HG02763 (cell line): ENCODE measurements around the gene PIP5K1B.
"Not testable (repeated sequence)": the region's sequence is repeated elsewhere in the genome, so short reads cannot be mapped to it uniquely, and the experiment has no call there.

Experiments used
- ATAC-seq: cut with Tn5 transposase; IDR thresholded peaks from one replicate; pipeline ENCODE4 v1.9.1; 2021; ENCODE audit warnings: mild to moderate bottlenecking, moderate library complexity; ENCODE audit not compliant: unreplicated experiment

Gene PIP5K1B, protein sequence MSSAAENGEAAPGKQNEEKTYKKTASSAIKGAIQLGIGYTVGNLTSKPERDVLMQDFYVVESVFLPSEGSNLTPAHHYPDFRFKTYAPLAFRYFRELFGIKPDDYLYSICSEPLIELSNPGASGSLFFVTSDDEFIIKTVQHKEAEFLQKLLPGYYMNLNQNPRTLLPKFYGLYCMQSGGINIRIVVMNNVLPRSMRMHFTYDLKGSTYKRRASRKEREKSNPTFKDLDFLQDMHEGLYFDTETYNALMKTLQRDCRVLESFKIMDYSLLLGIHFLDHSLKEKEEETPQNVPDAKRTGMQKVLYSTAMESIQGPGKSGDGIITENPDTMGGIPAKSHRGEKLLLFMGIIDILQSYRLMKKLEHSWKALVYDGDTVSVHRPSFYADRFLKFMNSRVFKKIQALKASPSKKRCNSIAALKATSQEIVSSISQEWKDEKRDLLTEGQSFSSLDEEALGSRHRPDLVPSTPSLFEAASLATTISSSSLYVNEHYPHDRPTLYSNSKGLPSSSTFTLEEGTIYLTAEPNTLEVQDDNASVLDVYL

DNA sequence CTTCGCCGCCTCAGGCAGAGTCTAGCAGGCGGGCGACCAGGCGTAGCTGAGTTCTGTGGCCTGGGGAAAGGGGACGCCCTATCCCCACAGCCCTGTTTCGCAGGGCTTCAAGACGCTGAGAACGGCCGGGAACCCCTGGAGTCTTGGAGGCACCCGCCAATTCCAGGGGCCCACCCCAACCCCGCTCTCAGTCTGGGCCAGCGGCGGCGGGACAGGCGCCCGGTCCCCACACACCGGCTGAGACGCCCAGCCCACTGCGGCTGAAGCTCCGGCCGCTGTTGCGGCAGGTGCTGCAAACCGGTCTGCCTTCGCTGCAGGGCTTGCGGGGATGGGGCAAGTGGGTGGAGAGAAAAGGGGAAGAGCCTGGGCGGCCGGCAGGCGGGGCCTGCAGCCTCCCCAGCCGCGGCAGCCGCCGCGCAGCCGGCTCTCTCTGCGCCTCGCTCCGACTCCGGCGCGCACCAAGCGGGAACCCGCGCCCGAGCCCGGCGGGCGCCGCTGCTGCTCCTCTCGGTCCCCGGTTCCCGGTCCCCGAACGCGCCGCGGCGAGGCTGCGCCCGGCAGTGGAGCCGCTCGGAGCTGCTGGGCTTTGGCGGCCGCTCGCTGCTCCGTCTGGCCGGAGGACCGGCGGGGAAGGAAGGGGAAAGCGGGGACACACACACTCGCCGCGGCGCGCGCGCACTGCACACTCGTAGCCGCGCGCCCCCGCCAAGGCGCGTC lies at the start of gene PIP5K1B:
TSS of gene PIP5K1B (plus strand) at position 427 of the 717 bp plus-strand sequence. CDS start 117,375 bp downstream, outside the sequence.
- ATAC-seq: peak; percentile 72

DNA sequence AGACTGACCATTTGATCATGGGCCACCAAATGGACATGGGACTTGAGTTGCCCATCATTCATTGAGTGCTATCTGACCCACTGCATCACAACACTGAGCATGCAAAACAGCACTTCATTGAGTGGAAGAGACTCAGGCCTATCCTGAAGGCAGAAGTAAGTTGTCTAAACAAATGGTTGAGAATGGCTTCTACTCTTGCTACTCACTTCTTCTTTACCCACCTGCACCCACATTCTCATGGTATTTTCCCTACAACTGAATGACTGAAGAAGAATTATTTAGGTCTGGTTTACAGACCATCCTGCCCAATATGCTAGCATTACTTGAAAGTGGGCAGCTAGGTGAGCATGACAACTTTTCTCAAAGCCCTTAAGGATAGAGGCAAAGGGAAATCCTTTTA lies 41.0 kb upstream of the PIP5K1B start:
- ATAC-seq: no peak

DNA sequence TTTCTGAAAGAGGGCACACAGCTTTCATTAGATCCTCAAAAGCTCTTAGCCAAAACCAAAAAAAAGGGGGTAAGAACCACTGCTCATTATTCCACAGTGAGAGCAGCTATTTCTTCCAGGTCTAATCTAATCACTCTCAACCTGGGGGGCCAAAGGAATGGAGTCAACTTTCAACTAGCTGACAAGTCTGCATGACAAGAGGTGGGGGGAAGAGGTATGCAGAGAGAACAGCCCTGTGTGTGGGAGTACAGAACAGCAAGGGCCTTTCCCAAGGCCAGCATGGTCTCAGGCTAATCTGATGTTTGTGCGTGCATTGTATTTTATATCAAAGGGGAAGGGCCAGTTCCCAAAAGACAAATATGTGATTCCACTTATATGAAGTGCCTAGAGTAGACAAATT lies 36.9 kb upstream of the PIP5K1B start:
- ATAC-seq: no peak

DNA sequence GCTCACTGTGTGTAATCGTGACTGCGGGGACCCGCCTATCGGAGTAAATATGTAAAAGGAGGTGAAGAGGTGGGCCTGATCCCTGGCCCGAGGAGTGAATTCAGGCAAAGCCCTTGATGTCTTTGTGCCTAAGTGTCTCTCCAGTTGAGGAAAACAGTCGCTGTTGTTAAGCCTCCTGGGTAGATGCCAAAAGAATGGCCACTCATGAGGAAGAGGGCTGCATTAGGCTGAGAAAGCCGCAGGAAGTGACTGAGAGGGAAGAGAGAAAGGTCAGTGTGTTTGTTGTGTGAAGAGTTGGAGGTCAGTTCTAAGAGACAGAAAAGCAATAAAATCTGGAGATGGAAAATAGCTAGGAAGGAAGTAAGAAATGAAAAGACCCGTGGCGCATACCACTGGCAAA lies 35.8 kb upstream of the PIP5K1B start:
- ATAC-seq: no peak

DNA sequence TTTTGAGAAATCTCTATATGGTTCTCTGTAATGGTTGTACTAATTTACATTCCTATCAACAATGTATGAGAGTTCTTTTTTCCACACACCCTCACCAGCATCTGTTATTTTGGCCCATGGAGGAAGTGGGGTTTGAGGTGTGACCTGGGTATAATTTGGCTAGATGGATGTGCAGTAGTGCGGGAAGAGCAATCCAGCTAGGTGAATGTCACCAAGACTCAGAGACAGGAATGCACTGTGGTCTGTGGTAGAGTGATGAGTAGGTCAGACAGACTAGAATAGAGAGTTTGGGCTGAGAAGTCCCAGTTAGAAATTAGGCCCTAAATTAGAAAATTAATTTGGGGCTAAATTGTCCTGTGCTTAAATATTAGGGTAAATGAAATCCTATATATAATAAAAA lies 32.8 kb upstream of the PIP5K1B start:
- ATAC-seq: peak; percentile 53

DNA sequence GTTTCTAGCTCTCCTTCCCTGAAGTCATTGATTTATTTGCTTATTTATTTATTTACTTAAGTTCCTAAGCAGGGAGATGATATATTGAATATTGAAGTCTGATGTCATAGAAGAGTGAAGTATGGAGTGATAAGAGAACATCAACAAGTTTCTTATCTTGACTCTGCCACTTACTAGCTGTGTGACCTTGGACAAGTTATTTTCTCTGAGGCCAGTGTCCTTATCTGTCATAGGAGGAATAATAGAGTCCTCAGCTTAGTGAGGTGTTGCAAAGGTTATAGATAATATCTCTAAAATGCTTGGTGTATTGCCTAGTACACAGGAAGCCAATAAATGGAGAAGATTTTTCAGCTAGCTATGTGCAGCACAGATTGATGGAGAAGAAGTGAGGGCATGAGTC lies 32.4 kb upstream of the PIP5K1B start:
- ATAC-seq: no peak

DNA sequence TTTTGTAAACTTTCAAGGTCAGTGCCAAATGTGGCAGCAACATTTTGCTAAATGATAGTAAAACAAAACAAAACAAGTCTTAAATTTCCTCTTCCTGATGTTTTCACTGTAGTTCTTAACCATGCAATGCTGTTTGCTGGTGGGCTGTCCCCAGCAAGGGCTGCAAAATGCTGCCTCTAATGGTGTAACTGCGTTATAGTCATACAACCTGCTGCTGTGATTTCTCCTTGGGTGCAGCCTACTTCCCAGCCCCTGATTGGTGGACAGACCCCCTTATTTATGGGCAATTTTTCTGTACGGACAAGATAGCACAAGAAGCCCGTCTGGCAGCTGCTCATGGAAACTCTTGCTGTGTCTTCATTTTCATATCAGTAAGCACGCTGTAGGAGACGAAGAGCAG lies 26.6 kb upstream of the PIP5K1B start:
- no peak for ATAC-seq

DNA sequence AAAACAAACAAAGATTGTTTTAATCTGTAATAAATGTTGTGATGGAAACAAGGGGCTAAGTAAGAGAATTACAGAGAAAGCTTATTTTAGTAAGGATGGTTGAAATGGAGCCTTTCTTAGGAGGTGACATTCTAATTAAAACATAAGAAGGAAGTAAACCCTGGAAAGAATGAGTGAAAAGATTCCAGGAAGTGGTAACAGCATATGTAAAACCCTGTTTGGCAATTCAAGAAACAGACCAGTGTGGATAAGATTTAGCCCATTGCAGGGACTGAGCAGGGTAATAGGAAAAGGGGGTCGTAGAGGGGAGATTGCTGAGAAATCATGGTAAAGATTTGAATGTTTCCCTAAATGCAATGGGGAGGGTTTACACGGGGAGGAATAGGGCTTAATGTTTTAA lies 21.6 kb upstream of the PIP5K1B start:
- ATAC-seq: no peak

DNA sequence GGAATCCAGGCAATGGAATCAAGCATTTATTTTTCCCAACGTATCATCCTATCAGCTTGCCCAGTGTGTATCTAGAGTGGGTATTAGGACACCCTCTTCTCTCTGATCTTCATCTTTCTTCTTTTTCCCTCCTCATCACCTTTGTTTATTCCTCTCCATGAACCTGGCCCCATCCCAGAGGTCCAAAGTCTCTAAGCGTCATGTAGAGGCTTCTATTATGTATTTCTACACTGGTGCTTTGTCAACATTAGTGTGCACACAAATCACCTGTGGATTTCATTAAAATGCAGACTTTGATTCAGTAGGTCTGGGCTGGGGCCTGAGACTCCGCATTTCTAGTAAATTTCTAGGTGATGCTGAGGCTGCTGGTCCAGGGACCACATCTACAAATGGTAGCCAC lies 19.8 kb upstream of the PIP5K1B start:
- no peak for ATAC-seq

DNA sequence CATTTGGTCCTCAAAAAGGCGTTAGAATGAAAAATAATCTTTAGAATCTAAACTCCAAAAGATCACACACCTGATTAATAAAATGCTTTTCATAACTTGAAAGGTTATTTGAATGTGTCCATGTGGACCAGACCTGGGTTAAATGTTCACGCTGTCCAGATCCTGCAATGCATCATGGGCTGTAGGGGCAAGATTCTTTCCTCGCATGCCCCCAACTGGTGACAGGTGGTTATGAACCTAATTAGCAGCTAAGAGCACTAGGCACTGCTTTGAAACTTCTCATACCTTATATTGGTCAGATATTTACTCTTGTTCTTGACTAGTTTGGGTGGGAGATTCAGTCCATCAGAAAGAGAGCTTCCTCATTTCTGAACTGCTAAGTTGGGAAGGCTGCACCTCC lies 19.3 kb upstream of the PIP5K1B start:
- ATAC-seq: no peak

DNA sequence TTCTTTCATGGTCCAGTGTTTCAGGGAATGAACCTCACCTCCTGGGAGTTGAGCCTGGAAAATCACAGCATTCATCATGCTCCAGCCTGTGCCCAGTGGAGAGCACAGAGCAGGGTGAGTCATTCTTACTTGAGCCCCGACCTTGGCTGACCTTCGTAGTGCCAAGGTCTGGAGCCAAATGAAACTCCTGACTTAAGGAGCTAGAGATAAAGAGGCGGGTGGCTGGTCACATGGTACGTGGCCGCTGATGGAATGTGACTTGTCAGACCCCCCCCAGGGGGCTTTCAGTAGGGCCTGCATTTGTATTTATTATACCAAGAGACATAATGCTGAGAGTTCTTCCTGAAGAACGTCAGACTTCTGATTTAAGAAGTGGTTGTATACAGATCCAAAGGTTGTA lies 15.0 kb upstream of the PIP5K1B start:
- ATAC-seq: no peak

DNA sequence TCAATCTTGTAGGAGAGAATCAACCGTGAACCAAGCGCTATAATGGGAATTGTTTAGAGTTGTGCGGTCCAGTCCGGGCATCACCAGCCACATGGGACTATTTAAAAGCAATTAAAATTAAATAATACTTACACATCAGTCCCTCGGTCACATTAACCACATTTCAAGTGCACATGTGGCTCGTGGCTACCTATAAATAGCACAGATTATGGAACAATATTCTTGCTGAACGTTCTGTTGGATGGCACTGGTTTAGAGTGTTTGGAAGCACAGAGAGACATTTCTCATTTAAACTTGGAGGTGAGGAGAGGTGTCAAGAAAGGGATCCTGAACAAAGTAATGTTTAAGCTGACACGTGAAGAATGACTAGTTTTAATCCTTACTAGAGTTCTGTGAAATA lies 12.5 kb upstream of the PIP5K1B start:
- ATAC-seq: no peak

DNA sequence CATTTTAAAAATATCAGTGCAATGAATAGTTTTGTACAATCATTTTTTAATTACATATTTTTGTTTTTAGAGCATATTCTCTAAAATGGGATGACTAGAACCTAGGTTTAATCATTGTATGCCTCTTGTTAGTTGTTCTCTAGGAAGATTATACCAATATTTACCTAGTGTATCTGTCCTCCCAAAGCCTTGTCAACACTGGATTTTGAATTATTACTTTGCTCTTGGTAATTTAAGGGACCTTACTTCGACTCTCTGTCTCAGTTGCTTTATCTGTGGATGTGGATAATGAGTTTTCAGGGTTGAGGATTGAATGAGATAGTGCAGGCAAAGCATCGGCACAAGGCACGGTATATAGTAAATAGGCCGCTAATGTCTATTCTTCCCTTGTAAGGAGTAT lies 10.9 kb upstream of the PIP5K1B start:
- no peak for ATAC-seq

DNA sequence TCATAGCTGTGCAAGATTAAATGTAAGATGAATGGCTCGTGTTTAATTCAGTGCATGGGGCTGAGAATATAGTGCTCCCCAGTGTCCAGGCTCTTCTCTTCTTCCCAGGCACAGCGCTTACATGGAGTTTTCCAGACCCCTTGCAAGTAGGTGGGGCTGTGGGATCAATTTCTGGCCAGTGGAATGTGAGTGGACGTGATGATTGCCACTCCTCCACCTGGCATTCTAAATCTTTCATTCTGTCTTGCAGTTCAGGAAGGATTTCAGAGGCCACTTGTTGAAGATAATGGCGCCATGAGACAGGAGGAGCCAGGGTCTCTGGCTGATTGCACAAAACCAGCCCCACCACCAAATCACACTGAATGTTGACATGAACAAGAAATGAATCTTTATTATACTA lies 7.2 kb upstream of the PIP5K1B start:
- no peak for ATAC-seq

DNA sequence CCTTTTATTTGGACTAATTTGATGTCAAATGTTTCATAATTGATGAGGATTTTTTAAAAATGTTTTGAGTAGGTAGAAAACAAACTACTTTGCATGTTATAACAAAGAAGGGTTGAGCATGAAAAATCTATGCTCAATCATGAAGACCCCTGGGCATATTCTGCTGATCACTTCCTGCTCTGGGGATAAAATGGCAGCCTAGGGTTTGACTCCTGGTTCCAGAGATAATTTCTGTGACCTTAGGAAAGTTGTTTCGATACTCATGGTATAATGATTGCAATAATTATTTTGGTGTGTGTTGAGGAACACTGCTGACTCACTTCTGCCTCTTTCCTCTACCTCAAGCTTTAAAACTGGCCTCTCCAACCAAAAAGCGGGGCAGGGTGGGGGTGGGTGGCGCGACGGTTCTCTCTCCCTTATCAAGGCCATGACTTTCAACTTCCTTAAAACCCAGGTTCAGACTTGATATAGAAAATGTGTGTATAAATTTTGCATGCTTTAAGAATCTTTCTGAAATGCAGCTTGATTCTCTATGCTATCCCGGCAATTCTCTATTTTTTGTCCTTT lies 6.0 kb upstream of the PIP5K1B start:
- no peak for ATAC-seq

DNA sequence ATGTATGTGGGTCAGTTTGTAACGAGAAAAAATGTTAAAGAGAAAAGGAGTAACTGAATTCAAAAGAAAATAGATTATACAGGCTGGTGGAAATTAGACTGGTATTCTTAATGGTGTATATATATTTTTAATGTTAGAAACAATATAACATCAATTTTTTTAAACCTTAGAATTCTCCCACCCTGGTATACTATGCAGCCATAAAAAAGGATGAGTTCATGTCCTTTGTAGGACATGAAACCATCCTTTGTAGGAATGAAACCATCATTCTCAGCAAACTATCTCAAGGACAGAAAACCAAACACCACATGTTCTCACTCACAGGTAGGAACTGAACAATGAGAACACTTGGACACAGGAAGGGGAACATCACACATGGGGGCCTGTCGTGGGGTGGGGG lies 5.4 kb upstream of the PIP5K1B start:
- not testable (repeated sequence) for ATAC-seq

DNA sequence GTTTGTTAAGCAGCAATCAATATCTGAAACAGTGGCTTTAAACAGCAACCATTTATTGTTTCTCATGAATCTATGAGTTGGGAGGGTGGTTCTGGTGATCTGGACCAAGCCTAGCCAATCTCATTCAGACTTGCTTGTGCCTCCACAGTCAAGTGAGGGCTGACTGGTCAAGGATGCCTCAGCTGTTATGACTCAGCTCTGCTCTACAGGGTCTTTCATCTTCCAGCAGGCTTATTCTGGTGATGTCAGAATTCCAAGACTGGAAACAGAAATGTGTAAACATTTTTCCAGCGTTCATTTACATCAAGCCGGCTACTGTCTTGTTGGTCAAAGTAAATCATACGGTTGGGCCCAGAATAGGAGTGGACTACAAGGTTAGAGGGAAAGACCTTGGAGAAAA lies 2.5 kb upstream of the PIP5K1B start:
- ATAC-seq: no peak

DNA sequence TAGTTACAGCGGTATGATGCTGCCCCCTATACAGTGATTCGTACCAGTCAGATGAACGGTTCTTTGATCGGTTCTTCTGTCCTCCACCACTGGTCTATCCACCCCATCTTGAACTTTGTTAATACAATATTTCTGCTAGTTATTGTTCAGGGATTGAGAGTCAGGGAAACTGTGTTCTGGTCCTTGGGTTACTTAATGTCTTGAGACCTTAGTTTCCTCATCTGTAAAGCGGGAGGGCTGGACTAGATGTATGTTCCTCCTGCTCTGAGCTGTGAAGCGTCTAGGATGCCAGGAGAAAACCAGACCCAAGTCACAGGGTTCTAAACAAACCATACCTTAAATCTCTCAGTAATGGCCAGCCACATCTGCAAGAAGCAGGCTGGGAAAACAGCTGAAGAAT lies 1.4 kb upstream of the PIP5K1B start:
- no peak for ATAC-seq

DNA sequence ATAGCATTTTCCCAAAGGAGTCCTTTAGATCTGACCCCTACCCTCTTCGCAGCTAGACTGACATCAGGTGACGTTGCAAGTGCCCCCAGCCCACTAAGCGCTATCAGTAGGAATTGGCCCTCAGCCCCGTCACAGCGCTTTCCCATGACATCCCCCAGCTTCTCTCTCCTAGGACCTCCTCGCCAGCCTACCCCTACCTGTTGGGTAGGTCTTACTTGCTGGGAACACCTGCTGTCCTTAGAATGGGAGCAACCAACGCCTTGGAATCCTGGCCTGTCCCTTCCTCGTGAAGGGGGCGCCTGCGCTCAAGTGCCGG lies 584 bp upstream of the PIP5K1B start:
- no peak for ATAC-seq

DNA sequence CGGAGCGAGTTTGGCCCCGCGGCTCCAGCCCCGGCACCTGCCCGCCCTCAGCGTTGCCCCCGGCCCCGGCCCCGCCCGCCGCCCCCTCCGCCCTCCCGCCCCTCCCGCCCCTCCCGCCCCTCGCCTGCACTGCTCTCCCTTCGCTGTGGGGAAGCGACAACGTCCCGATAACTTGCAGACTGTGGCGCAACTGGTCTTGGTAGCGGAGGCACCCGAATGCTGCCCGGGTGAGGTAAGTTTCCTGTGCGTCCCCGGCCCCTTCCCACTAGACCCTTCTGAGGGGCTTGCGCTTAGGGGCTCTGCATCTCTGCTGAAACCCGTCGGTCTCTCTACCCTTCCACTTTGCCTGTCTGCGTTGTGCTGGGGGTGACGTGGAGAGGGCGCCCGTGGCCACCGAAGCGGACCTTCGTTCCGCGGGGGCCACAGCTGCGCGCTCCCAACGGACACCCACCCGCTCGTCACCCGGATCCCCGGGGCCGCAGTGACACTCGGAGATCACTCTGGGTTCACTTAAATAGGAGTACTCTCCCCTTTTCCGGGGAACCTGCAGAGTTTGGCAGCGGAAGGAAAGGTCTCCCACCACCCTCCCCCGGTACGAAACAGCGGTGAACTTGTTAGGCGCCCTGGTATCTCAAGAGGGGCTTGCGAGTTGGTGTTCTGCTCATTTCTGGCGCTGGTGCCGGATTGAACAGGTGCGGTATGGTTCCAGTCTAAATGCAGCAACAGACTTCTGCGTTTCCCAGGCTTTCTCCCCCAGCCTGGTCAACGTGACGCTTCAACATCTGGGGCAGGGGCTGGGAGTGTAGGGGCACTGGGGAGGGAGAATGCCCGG lies 707 bp downstream of the PIP5K1B start:
- ATAC-seq: peak; percentile 4
